ENCODE results near the gene F7.

The F7 gene

DNA sequence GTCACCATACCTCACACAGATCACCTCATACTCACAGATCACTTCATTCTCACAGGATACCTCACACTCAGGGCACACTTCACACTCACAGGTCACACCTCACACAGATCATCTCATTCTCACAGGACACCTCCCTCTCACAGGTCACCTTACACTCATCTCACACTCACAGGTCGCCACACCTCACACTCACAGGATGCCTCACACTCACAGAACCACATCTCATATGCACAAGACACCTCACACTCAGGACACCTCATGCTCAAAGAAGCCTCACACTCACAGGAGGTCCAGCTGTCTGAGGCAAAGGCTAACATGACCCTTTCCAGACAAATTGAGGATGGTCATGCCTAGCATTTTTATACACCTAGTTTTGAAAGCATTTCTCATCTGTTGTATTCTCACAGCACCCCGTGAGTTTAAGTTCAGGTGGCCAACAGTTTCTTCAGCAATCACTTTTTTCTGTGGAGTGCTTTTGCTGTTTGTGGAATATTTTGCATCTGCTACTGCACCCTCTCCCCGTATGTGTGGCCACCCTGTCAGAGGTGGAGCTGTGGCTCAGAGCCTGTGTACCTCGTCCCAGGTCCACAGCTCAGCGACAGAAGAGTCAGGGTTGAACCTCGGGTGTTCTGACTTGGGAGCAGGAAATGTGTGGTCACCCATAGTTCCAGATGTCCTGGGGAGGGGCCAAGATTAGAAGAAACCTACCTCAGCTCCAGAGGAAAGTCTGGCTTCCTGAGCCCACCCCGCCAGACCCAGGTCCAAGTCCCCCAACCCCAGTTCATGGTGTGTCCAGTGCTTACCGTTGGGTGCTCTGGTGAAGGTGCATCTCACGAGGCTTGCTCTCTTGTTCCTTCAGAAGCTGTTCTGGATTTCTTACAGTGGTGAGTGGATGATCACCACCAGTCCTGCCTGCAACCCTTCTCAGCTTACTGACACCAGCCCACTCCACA, 7.6 kb downstream of the F7 start:
- H3K36me3 ChIP-seq (ENCODE audit: control insufficient read depth, insufficient read depth, low read length): no peaks in the 10 kb centered on the region
- no peaks in the 10 kb centered on the region for H3K4me1 ChIP-seq (ENCODE audit: control insufficient read depth, insufficient read depth, low read length)
- no peaks in the 10 kb centered on the region for H3K9me3 ChIP-seq (ENCODE audit: control insufficient read depth, low read length)
- peaks cover 28% of the 10 kb centered on the region for H3K27me3 ChIP-seq (ENCODE audit: control insufficient read depth, insufficient read depth, low read length)
- no peak overlapping the region for H3K4me3 ChIP-seq (ENCODE audit: low read length)
- no peak overlapping the region for H3K9ac ChIP-seq (ENCODE audit: low read length)

DNA sequence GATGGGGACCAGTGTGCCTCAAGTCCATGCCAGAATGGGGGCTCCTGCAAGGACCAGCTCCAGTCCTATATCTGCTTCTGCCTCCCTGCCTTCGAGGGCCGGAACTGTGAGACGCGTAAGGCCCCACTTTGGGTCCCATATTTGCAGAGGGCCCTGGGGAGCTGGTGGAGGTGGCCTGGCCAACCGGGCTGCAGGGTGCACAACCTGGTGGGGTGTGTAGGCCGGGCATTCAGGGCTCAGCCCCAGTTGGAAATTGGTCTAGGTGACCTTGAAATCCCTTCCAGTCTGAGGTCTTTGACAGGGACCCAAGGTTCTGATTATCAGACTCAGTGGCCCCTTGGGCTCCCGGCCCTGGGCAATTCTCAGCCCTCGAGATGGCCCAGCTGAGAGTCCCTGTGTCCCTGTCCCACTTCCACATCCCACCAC, 8.3 kb downstream of the F7 start:
- Histone ChIP-seq H3K27me3 (ENCODE audit: control insufficient read depth, insufficient read depth, low read length) (peaks cover 28% of the 10 kb centered on the region), H3K9ac (ENCODE audit: low read length) (no peak overlapping the region), H3K4me3 (ENCODE audit: low read length) (no peak overlapping the region), H3K4me1 (ENCODE audit: control insufficient read depth, insufficient read depth, low read length) (no peaks in the 10 kb centered on the region), H3K9me3 (ENCODE audit: control insufficient read depth, low read length) (no peaks in the 10 kb centered on the region), H3K36me3 (ENCODE audit: control insufficient read depth, insufficient read depth, low read length) (no peaks in the 10 kb centered on the region)

DNA sequence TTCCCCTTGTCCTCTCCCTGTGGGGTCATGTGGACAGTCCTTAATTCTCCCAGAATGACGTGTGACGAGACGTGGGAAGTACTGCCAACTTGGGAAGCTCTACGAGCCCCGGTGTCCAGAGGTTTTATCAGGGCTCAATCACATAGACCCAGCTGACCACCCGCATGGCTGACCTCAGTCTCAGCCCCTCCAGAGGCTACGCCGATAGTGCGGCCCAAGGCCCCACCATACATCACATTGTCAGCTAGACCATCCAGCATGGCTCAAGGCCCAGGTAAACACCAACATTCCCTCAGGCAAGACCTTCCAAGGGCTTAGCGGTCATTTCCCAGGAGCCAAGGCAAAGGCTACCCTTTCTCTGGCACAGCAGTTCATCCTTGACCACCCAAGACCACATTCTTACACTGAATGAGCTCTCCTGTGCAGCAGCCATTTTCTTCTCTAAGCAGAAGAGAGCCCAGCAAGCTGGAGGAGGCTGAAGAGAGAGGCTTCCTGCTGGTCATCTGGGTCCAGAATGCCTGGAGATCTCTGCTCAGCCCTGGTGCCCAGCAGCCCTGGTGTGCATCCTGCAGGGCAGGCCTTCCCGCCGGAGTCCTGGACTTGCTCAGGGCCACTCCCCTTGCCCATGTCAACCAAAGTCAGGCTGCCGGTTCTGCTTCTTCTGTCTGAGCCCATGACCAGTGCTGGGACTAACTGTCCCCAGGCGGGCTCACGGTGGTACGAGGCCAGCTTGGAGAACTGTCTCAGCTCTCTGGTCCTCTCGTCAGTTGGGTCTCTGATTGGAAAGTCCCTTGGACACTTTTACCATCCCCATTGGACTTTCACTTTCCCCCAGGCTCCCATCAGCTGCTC, 9.1 kb downstream of the F7 start:
- H3K27me3 ChIP-seq (ENCODE audit: control insufficient read depth, insufficient read depth, low read length): peaks cover 21% of the 10 kb centered on the region
- no peaks in the 10 kb centered on the region for H3K36me3 ChIP-seq (ENCODE audit: control insufficient read depth, insufficient read depth, low read length)
- H3K9ac ChIP-seq (ENCODE audit: low read length): no peak overlapping the region
- no peak overlapping the region for H3K4me3 ChIP-seq (ENCODE audit: low read length)
- no peaks in the 10 kb centered on the region for H3K9me3 ChIP-seq (ENCODE audit: control insufficient read depth, low read length)
- no peaks in the 10 kb centered on the region for H3K4me1 ChIP-seq (ENCODE audit: control insufficient read depth, insufficient read depth, low read length)

DNA sequence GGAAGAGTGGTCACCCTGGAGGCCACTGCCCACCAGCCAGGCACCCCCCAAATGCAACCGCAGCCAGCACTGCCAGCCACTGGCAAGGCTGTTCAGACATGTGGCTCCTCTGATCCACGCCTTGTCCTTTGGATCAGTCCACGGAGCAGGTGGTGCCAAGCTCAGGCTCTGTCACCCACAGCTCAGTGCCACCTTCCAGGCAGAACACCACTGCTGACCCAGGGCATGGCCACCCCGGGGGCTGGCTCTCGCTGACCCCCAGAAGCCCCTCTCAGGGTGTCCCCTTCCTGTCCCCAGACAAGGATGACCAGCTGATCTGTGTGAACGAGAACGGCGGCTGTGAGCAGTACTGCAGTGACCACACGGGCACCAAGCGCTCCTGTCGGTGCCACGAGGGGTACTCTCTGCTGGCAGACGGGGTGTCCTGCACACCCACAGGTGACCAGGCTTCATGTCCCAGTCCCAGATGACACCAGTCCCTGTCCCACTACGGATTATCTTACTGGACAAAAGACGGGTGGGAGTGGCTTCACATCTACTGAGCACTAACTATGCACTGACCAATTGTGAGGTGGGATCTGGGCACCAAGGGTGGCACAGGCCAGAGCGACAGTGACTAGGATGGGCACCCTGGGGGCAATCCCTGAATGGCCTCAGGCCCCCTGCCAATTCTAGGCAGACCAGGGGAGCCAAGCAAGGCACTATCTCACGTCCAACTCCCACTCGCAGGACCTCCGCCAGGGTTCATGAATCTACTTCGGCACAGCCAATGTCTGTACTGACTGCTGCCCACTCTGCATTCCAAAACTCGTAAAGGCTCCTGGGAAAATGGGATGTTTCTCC, 10.0 kb downstream of the F7 start:
- no peak overlapping the region for H3K9ac ChIP-seq (ENCODE audit: low read length)
- no peak overlapping the region for H3K4me3 ChIP-seq (ENCODE audit: low read length)
- no peaks in the 10 kb centered on the region for H3K4me1 ChIP-seq (ENCODE audit: control insufficient read depth, insufficient read depth, low read length)
- peaks cover 13% of the 10 kb centered on the region for H3K27me3 ChIP-seq (ENCODE audit: control insufficient read depth, insufficient read depth, low read length)
- no peaks in the 10 kb centered on the region for H3K9me3 ChIP-seq (ENCODE audit: control insufficient read depth, low read length)
- no peaks in the 10 kb centered on the region for H3K36me3 ChIP-seq (ENCODE audit: control insufficient read depth, insufficient read depth, low read length)

DNA sequence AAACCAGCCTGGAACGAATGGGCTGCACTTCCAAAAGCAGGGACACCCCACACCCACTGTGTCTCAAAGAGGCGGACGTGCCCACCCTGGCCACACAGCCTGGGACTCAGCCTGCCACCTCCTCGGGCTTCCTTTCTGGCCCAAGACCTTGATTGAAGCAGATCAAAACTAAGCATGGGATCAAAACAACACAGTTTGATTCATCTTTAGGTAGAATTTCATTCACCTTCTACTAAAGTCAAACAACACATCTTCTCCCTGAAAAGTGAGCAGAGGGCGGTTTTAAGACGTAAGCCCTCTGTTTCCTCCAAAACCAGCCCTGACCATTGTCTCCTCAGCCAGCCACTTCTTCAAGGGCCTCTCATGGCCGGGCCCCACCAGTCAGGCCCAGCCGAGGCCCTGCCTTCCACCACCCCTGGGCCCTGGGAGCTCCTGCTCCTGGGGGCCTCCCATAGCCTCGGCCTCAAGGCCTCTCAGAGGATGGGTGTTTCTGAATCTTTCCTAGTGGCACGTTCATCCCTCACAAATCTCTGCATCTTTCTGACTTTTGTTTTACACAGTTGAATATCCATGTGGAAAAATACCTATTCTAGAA, 10.7 kb downstream of the F7 start:
- Histone ChIP-seq H3K9me3 (ENCODE audit: control insufficient read depth, low read length) (no peaks in the 10 kb centered on the region), H3K4me1 (ENCODE audit: control insufficient read depth, insufficient read depth, low read length) (no peaks in the 10 kb centered on the region), H3K9ac (ENCODE audit: low read length) (no peak overlapping the region), H3K36me3 (ENCODE audit: control insufficient read depth, insufficient read depth, low read length) (no peaks in the 10 kb centered on the region), H3K4me3 (ENCODE audit: low read length) (no peak overlapping the region), H3K27me3 (ENCODE audit: control insufficient read depth, insufficient read depth, low read length) (peaks cover 6% of the 10 kb centered on the region)

DNA sequence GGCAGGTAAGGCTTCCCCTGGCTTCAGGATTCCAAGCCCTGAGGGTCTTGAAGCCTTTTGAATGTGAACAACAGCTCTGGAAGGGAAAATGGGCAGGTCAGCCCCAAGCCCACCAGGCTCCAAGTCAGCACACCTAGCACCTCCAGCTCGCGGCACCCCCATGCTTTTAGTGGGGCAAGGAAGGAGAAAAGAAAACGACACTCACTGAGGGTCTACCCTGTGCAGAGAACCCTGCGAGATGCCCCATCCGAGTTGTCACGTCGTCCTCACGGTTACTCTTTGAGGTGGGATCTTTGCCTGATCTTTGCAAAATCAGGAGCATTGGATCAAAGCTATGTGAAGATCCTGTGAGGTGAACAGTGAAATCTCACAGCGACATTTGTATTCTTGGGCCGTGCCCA, 11.3 kb downstream of the F7 start:
- H3K9ac ChIP-seq (ENCODE audit: low read length): no peak overlapping the region
- peaks cover 2% of the 10 kb centered on the region for H3K4me1 ChIP-seq (ENCODE audit: control insufficient read depth, insufficient read depth, low read length)
- H3K27me3 ChIP-seq (ENCODE audit: control insufficient read depth, insufficient read depth, low read length): peaks cover 6% of the 10 kb centered on the region

DNA sequence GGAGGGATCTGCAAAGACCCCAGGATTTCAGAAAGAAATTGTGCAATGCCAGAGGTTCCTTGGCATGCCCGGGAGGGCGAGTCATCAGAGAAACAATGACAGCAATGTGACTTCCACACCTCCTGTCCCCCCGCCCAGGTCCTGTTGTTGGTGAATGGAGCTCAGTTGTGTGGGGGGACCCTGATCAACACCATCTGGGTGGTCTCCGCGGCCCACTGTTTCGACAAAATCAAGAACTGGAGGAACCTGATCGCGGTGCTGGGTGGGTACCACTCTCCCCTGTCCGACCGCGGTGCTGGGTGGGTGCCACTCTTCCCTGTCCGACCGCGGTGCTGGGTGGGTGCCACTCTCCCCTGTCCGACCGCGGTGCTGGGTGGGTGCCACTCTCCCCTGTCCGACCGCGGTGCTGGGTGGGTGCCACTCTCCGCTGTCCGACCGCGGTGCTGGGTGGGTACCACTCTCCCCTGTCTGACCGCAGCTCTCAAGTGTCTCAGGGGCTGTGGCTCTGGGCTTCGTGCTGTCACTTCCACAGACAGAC, 11.8 kb downstream of the F7 start:
- Histone ChIP-seq H3K4me3 (ENCODE audit: low read length) (no peak overlapping the region), H3K9ac (ENCODE audit: low read length) (no peak overlapping the region), H3K4me1 (ENCODE audit: control insufficient read depth, insufficient read depth, low read length) (peaks cover 7% of the 10 kb centered on the region), H3K36me3 (ENCODE audit: control insufficient read depth, insufficient read depth, low read length) (no peaks in the 10 kb centered on the region), H3K9me3 (ENCODE audit: control insufficient read depth, low read length) (no peaks in the 10 kb centered on the region), H3K27me3 (ENCODE audit: control insufficient read depth, insufficient read depth, low read length) (peaks cover 6% of the 10 kb centered on the region)

More for the DNA sequence above, 11.3 kb downstream of the F7 start:
- no peak overlapping the region for H3K4me3 ChIP-seq (ENCODE audit: low read length)
- H3K36me3 ChIP-seq (ENCODE audit: control insufficient read depth, insufficient read depth, low read length): no peaks in the 10 kb centered on the region
- H3K9me3 ChIP-seq (ENCODE audit: control insufficient read depth, low read length): no peaks in the 10 kb centered on the region

DNA sequence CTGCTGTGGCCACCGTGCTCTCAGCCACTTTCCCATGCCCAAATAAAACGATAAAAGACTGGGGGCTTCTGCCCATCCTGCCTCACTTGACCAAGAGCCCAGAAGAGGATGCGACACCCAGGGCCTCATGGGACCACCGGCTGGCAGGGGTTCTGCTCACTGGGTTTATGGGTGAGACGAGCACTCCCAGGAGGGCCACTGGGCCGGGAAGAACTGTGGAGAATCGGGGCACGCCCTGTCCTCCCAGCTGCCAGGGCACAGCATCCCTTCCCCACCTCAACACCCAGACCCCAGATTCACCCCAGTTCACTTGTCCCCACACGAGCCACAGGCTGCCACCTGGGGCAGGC, 12.3 kb downstream of the F7 start:
- Histone ChIP-seq H3K36me3 (ENCODE audit: control insufficient read depth, insufficient read depth, low read length) (no peaks in the 10 kb centered on the region), H3K9ac (ENCODE audit: low read length) (no peak overlapping the region), H3K27me3 (ENCODE audit: control insufficient read depth, insufficient read depth, low read length) (peaks cover 6% of the 10 kb centered on the region), H3K4me3 (ENCODE audit: low read length) (no peak overlapping the region), H3K4me1 (ENCODE audit: control insufficient read depth, insufficient read depth, low read length) (peaks cover 12% of the 10 kb centered on the region), H3K9me3 (ENCODE audit: control insufficient read depth, low read length) (no peaks in the 10 kb centered on the region)

DNA sequence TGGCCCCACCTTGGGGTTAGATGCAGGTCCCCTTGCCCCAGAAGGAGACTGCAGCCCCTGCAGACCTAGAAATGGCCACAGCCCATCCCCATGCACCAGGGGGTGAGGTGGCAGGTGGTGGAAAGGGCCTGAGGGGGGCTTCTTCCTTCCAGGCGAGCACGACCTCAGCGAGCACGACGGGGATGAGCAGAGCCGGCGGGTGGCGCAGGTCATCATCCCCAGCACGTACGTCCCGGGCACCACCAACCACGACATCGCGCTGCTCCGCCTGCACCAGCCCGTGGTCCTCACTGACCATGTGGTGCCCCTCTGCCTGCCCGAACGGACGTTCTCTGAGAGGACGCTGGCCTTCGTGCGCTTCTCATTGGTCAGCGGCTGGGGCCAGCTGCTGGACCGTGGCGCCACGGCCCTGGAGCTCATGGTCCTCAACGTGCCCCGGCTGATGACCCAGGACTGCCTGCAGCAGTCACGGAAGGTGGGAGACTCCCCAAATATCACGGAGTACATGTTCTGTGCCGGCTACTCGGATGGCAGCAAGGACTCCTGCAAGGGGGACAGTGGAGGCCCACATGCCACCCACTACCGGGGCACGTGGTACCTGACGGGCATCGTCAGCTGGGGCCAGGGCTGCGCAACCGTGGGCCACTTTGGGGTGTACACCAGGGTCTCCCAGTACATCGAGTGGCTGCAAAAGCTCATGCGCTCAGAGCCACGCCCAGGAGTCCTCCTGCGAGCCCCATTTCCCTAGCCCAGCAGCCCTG, 12.8 kb downstream of the F7 start:
- H3K4me1 ChIP-seq (ENCODE audit: control insufficient read depth, insufficient read depth, low read length): peaks cover 17% of the 10 kb centered on the region
- H3K4me3 ChIP-seq (ENCODE audit: low read length): no peak overlapping the region
- H3K27me3 ChIP-seq (ENCODE audit: control insufficient read depth, insufficient read depth, low read length): peaks cover 6% of the 10 kb centered on the region
- H3K36me3 ChIP-seq (ENCODE audit: control insufficient read depth, insufficient read depth, low read length): no peaks in the 10 kb centered on the region
- H3K9ac ChIP-seq (ENCODE audit: low read length): no peak overlapping the region
- no peaks in the 10 kb centered on the region for H3K9me3 ChIP-seq (ENCODE audit: control insufficient read depth, low read length)

DNA sequence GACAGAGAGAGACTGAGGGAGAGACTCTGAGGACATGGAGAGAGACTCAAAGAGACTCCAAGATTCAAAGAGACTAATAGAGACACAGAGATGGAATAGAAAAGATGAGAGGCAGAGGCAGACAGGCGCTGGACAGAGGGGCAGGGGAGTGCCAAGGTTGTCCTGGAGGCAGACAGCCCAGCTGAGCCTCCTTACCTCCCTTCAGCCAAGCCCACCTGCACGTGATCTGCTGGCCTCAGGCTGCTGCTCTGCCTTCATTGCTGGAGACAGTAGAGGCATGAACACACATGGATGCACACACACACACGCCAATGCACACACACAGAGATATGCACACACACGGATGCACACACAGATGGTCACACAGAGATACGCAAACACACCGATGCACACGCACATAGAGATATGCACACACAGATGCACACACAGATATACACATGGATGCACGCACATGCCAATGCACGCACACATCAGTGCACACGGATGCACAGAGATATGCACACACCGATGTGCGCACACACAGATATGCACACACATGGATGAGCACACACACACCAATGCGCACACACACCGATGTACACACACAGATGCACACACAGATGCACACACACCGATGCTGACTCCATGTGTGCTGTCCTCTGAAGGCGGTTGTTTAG, 13.7 kb downstream of the F7 start:
- Histone ChIP-seq H3K4me1 (ENCODE audit: control insufficient read depth, insufficient read depth, low read length) (peaks cover 17% of the 10 kb centered on the region), H3K27me3 (ENCODE audit: control insufficient read depth, insufficient read depth, low read length) (peaks cover 2% of the 10 kb centered on the region), H3K9me3 (ENCODE audit: control insufficient read depth, low read length) (no peaks in the 10 kb centered on the region), H3K36me3 (ENCODE audit: control insufficient read depth, insufficient read depth, low read length) (no peaks in the 10 kb centered on the region), H3K9ac (ENCODE audit: low read length) (no peak overlapping the region), H3K4me3 (ENCODE audit: low read length) (no peak overlapping the region)

Measured in mucosa of stomach (tissue), 1 donor.